Testis (tissue), 3 donors: ENCODE results near the gene GABRA4. TPM values are rescaled to one million over a fixed set of nuclear protein-coding genes. Genes with fewer than 3 reads are reported as not detected.

Experiments used
- DNase-seq: peaks from one replicate; pipeline ENCODE4 v3.0.0-alpha.2; 2019
- H3K27ac ChIP-seq, 2 donors: fragments of 200-600 bp; sonication (generic); one replicate each; pipeline ENCODE4 v1.5.1; 2019
- H3K27me3 ChIP-seq: fragments of 200-600 bp; sonication (generic); one replicate; pipeline ENCODE4 v1.5.1; 2019
- H3K36me3 ChIP-seq: fragments of 200-600 bp; sonication (generic); one replicate; pipeline ENCODE4 v1.5.1; 2017; ENCODE audit warnings: low read depth; ENCODE audit errors: missing control alignments
- H3K4me1 ChIP-seq: fragments of 200-600 bp; sonication (generic); one replicate; pipeline ENCODE4 v1.5.1; 2019
- H3K4me3 ChIP-seq, 2 donors: fragments of 200-600 bp; sonication (generic); one replicate each; pipeline ENCODE4 v1.5.1; 2017 to 2019
- H3K9me3 ChIP-seq: fragments of 200-600 bp; sonication (generic); one replicate; pipeline ENCODE4 v1.5.1; 2017
- CTCF ChIP-seq, 3 experiments: fragments of 450-650 bp in 2 of 3; fragments of 200-600 bp in 1 of 3; sonication (generic) in 1 of 3; IDR thresholded peaks; one replicate each; pipeline ENCODE4 v1.5.1; 2016 to 2019; ENCODE audit warnings: antibody characterized with exemption in 3 of 3, mild to moderate bottlenecking in 2 of 3, moderate library complexity in 1 of 3
- POLR2A ChIP-seq: fragments of 450-650 bp; IDR thresholded peaks from one replicate; pipeline ENCODE4 v1.6.1; 2017; ENCODE audit warnings: antibody characterized with exemption, mild to moderate bottlenecking, moderate library complexity
- WGBS, 2 donors: methylation state at CpG; one replicate each; pipeline ENCODE4 v1.1.5; 2018; 5-methylcytosine and 5-hydroxymethylcytosine counted together
- intact Hi-C: fragments of 100-400 bp; cut with DNase I; formaldehyde crosslinking; loops from one replicate; pipeline ENCODE4 v1.15.1; 2023; ENCODE audit warnings: low total_unique reads
- polyA plus RNA-seq: library from polyadenylated mRNA; stranded (reverse); fragments of 350-450 nt; fragmentation: Illumina TruSeq; extraction: RNeasy Lipid Tissue Mini Kit (QIAGEN cat#74804); gene quantifications from one replicate; pipeline ENCODE4 v1.2.3, GENCODE V29; 2014; ENCODE audit warnings: low read depth, low replicate concordance; ENCODE audit not compliant: insufficient read depth
- total RNA-seq, 2 donors: library from RNA; depleted of rRNA; stranded (reverse); fragments of >200 nt; gene quantifications; one replicate each; pipeline ENCODE4 v1.2.3, GENCODE V29; 2016

GABRA4 gene
- total and polyA plus RNA-seq, 3 donors from 2014 or later = 0.25 to 3.5 (median 0.94) TPM

- TF ChIP-seq CTCF (IDR thresholded peaks at IDR 0.05) = no peak
- no peak for TF ChIP-seq POLR2A
- no peaks in the 10 kb centered on the region for H3K27me3 ChIP-seq
Measured at GRCh38 chr4:47013373-47013772, 20.0 kb upstream of the GABRA4 start.

GRCh38 chr4:47012676-47013075 lies 19.3 kb upstream of the GABRA4 start:
- TF ChIP-seq CTCF (IDR thresholded peaks at IDR 0.05) (no peak), POLR2A (no peak)
- Histone ChIP-seq H3K27ac (no peak overlapping the region), H3K27me3 (no peaks in the 10 kb centered on the region), H3K9me3 (no peaks in the 10 kb centered on the region), H3K4me3 (no peak overlapping the region), H3K36me3 (no peaks in the 10 kb centered on the region), H3K4me1 (no peaks in the 10 kb centered on the region)
- DNase-seq = no peak
- intact Hi-C loops = no loop called here

More at GRCh38 chr4:47013373-47013772, 20.0 kb upstream of the GABRA4 start:
- intact Hi-C loops = no loop called here
- no peak overlapping the region for H3K27ac ChIP-seq
- H3K4me3 ChIP-seq = no peak overlapping the region
- H3K36me3 ChIP-seq = no peaks in the 10 kb centered on the region
- no peaks in the 10 kb centered on the region for H3K9me3 ChIP-seq
- DNase-seq = no peak
- H3K4me1 ChIP-seq = no peaks in the 10 kb centered on the region
- WGBS, 2 donors = 84 to 85% methylated on average over 3 of the region's 3 CpGs

GRCh38 chr4:47010912-47011446 lies 17.6 kb upstream of the GABRA4 start:
- intact Hi-C loops = no loop called here
- 48 to 59% methylated on average over 2 of the region's 2 CpGs for WGBS, 2 donors
- no peak for DNase-seq

GRCh38 chr4:47010347-47010911 lies 17.0 kb upstream of the GABRA4 start:
- DNase-seq = no peak
- intact Hi-C loops = no loop called here
- Histone ChIP-seq H3K9me3 (no peaks in the 10 kb centered on the region), H3K36me3 (no peaks in the 10 kb centered on the region), H3K27me3 (no peaks in the 10 kb centered on the region), H3K27ac (no peak overlapping the region), H3K4me1 (no peaks in the 10 kb centered on the region), H3K4me3 (no peak overlapping the region)
- TF ChIP-seq CTCF (IDR thresholded peaks at IDR 0.05) (no peak), POLR2A (no peak)

More at GRCh38 chr4:47010912-47011446, 17.6 kb upstream of the GABRA4 start:
- H3K4me1 ChIP-seq = no peaks in the 10 kb centered on the region
- no peaks in the 10 kb centered on the region for H3K9me3 ChIP-seq
- no peak overlapping the region for H3K27ac ChIP-seq
- no peak overlapping the region for H3K4me3 ChIP-seq
- no peak for TF ChIP-seq CTCF (IDR thresholded peaks at IDR 0.05)
- TF ChIP-seq POLR2A = no peak
- H3K27me3 ChIP-seq = no peaks in the 10 kb centered on the region
- H3K36me3 ChIP-seq = no peaks in the 10 kb centered on the region

- TF ChIP-seq CTCF (IDR thresholded peaks at IDR 0.05) = peak in 1 of 3 experiments; percentile 3
- no peak for TF ChIP-seq POLR2A
- H3K4me3 ChIP-seq = no peak overlapping the region
- no peaks in the 10 kb centered on the region for H3K4me1 ChIP-seq
- DNase-seq = no peak
- WGBS, 2 donors = 79 to 84% methylated on average over 1 of the region's 1 CpG
- H3K36me3 ChIP-seq = no peaks in the 10 kb centered on the region
- H3K9me3 ChIP-seq = no peaks in the 10 kb centered on the region
- H3K27me3 ChIP-seq = no peaks in the 10 kb centered on the region
- intact Hi-C loops = no loop called here
- no peak overlapping the region for H3K27ac ChIP-seq
Measured at GRCh38 chr4:47002580-47002979, 9.2 kb upstream of the GABRA4 start.
